NCI-H2196 treated with DMSO at 0.1 percent for 48 hours (cell line): ENCODE results near the gene PTPRC.

Experiments
- DNase-seq: peaks from one replicate; lab custom pipeline; 2025; ENCODE audit not compliant: unreplicated experiment; lab: John Stamatoyannopoulos, UW

PTPRC gene

DNA sequence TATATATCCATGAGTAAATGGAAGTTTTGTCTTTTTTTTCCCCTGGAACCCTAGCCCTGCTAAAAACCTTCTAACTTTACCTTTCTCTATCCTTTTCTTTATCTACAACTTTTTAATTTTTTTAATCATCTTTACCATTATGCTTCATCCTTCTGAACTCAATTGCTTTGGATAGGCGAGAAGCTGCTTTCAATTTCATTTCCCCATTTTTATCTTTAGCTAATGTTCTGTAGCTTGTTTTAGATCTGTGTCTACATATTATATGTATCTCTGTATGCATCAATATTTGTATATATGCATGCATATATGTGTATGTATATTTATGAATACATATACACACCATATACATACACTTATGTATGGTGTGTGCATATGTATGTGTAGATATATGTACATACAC is 57.4 kb downstream of the PTPRC start:
- no peak for DNase-seq

DNA sequence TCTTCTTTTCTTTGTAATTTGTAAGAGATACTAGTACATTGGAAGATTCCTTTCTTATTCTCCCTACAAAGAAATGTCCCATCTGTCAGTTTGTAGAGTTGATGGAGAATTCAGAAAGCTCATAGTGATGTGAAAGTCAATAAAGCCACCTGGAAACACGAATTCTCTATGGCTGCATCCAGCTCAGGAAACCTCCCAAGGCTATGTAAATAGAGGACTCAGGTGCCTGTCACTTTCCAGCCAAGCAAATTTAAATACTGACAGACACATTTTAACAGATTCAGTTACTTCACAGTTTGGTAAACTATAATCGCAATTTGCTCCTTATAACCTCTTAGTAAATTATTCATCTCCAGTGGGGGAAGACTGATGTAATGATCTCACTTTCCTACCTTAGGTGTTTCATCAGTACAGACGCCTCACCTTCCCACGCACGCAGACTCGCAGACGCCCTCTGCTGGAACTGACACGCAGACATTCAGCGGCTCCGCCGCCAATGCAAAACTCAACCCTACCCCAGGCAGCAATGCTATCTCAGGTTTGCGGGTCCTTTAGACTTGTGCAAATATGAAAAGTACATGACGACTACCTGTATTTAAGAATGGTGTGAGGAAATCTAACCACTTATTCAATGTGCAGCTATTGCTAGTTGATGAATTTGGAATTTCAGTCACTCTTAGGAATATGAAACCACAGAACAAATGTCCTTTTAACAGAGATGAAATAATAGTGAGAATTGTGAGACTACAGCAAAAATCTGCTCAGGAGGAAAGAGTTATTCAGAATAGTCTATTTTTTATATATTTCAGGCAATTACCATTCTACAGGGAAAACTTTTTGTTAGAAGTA is 60.6 kb downstream of the PTPRC start:
- no peak for DNase-seq

DNA sequence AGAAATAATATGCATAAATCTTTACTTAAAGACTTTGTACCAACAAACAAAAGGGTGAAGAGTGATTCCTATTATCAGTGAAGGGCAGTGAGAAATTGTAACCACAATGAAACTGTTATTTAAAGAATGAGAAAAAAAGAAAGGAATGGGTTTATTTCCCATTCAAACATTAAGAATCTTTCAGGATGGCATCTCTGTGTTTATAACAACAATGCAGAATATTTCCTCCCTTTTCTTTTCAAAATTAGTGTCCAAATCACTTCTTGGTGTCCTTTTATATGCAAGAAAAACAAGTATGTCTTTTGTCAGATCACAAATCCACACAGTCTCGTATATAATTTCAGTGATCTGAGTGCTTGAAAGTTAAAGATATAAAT is 61.2 kb downstream of the PTPRC start:
- DNase-seq: no peak

DNA sequence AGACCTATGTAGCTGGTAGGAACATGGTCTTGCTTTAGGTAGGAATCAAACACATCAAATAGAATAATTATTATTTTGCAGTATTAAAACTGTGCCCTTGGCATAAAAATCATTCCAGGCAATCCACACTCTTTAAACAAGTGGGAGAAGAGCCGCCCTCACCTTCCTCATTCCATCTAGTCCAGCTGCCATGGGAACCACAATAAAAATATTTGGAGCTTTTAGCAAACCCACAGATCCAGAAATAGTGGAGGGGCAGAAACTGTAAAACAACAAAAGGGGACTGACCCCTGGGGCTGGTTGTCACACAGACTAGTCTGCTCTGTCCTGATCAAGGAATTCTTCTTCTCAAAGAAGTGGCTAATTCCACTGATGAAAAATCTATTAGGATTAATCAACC is 61.6 kb downstream of the PTPRC start:
- no peak for DNase-seq

DNA sequence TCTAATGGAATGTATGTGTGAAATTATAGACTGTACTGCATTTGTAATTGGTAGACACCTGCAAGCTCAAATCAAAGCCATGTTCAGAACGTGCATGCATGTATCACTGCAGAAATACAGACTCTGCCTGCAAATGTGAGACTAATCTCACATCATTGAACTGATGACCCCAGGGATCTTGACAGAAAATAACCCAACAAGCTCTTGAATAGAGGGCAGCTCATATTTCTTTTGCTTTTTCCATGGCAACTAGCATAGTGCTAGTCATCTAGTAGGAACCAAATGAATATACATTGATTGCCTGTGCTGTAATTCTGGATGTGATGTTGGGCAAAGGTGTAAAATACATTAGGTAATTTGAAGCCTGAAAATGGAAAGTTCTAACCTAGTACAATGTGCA is 62.4 kb downstream of the PTPRC start:
- DNase-seq: no peak

DNA sequence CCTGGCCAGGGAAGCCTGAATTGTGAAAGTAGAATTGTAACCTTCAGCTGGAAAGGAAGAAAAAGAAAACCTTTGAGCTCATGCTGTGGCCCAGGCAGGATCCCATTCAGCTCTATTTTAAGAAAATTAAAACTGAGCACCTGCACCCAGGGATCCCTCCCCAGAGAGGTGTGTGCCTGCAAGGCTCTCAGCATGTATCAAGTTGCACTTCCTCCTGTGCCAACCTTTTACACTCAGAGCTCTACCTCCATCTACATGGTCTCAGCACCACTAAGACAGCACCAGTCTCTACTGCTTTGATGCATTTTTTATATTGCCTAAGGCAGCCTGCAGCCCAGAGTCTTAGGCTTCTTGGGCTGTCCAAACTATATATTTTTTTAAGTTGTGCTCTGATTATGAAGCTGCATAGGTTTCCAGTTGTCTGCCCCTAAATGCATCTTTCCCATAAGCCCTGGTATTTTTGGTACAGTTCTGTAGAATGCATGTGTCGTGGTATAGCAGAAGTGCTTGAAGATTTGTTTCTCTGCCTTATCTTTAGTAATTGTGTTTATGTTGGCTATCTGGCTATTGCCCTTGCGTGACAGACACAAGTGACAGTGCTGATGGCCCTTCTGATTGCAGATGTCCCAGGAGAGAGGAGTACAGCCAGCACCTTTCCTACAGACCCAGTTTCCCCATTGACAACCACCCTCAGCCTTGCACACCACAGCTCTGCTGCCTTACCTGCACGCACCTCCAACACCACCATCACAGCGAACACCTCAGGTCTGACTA is 63.1 kb downstream of the PTPRC start:
- DNase-seq: no peak

DNA sequence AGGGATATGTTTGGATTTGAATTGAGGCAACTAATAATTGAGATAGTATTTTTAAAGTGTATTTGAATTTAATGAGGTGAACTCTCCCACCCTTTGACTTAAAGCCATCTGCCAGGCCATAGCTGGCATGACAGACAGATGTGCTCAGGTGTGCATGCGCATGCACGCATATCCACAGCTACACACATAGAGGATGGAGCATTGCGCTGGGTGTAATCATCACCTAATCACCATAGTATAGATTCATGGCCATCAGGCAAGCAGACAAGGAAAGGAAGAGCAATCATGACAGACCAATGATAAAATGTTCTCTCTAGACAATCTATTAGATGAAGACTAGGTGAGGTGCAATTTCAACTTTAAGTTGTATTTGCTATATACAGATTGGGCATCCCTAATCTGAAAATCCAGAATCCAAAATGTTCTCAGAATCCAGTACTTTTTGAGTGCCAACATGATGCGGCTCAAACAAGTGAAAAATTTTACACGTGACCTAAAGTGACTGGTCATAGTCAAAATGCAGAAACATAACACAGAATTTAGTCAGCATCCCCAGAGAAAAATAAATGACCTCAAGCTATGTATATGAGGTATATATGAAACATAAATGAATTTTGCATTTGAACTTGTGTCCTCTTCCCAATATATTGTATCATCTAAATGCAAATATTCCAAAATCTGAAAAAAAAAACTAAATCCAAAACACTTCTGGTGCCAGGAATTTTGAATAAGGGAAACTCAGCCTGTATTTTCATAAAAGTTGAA is 70.1 kb downstream of the PTPRC start:
- DNase-seq: no peak

DNA sequence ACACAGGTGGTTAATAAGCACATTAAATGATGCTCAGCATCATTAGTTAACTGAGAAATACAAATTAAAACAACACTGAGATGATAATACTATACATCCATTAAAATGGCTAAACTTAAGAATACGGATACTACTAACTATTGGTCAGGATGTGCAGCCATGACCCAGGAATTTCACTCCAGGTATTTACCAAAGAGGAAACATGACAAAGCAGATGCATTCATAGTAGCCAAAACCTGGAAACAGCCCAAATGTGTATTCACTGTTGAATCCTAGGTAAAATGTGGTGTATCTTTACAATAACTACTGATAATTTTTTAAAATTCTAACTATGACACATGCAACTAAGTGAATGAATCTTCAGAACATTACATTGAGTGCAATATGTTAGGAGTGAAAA is 73.0 kb downstream of the PTPRC start:
- DNase-seq: no peak

DNA sequence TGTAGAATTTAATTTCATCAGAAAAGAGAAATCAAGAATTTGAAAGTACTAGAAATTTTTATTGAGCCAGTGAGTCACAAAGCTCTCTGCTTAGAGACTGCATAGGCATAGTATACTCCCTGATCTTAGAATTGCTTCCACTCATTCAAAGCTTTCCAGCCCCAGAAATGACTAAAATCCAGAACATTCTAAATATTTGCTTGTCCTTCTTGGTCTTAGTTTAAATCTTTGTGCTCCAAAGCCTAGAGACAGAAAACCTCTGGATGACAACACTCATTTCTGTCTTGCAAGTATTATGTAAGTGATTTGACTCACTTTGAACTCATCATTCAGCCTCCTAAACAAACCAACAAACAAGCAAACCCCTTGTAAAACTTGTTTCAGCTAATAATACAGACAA is 74.2 kb downstream of the PTPRC start:
- DNase-seq: no peak

DNA sequence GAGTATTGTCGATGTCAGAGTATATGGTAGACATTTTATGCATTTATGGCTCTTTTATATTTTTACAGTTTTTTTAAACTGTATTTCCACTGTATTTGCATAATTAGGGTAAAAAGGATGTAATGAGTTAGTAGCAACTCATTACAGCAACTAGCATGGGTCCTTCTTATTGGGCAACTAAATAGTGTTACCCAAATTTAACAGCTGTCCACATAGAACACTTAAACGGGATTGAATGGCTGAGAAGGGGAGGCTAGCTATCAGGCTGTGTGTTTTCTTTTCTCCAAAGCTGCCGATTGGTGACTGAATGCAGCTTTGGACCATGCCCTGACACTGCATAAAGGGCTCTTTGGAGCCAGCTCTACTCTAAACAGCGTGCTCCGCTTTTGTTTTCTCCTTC is 75.4 kb downstream of the PTPRC start:
- no peak for DNase-seq

DNA sequence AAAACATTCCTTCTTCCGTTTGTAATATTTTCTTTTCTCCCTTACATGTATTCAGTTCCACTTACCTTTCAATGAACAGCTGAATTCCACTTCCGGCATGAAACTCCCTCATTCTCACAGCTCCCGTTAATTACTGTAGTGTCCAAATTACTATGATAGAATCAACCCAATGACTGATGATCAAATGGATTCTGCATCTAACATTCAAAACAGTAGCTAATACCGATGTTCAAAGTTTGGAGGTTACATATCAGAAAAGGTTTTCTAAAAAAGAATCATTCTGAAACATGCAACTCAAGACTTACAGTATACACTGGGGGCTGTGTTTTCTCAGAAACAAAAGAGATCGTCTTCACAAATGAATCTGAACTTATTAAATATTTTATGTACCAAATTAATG is 77.2 kb downstream of the PTPRC start:
- DNase-seq: no peak

DNA sequence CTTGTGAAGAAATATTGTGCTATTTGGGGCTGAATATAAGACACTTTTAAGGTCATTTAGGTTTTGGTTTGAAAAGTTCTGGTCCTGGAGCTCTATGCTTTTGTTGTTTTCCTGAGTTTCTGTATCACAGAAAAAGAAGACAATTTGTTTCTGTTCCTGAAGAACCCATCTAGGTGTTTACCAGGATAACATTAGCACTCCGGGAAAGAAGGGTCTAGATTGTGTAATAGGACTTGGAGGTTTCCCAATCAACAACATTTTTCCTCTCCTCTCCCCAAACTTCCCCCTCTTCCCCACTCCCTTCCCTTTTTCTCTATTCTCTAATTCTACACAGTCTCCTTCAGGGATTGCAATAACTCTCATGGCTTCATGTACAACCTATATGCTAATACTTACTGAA is 78.7 kb downstream of the PTPRC start:
- DNase-seq: no peak

DNA sequence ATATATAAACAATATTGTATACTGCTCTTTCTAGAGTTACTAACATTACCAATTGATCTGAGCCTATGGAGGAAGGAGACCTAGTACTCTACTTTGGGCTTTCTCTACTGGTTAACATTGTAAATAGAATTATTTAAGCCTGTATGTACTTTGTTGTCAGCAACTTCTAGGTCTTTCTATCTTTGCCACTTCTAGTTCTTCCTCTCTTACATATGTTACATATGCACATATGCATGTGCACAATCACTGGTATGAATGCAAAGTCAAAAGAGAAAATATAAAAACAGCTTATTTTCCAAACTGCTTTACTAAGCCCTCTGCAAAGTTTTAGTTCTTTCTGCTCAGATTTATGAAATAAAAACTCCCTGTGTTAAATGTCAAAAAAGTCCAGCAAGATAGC is 84.3 kb downstream of the PTPRC start:
- DNase-seq: no peak

DNA sequence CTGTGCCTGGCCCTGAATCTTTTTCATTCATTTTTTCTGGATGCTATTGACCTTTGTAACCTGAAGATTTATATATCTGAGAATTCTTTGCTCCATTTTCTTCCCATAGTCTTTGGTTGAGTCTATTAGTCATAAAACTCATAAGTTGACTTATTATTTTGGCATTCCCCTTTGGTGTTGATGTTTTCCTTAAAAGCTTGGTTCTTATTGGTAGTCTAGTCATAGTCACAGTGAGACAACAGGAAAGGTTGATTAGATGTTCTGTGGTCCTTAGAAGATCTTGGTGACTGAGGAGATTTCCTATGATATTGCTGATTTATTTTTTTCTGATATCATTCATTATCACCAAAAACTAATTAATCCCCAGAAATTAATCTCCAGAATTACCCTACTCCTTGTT is 86.2 kb downstream of the PTPRC start:
- no peak for DNase-seq

DNA sequence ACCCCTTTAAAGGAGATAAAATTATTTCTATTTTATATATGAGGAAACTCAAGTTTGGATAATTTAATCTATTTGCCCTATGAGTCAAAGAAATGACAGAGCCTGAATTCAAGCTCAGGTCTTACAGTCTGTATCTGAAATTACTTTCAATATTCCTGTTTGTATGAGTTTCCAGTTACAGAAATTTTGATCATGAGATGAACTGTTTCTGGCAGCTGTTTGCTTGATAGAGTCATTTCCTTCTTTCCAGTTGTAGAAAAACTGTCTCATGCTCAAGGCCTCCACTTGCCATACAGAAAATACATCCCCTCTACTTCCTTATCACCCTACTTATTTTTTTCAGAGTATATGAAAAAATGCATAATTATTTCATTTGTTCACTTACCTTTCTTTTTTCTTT is 87.6 kb downstream of the PTPRC start:
- DNase-seq: no peak

DNA sequence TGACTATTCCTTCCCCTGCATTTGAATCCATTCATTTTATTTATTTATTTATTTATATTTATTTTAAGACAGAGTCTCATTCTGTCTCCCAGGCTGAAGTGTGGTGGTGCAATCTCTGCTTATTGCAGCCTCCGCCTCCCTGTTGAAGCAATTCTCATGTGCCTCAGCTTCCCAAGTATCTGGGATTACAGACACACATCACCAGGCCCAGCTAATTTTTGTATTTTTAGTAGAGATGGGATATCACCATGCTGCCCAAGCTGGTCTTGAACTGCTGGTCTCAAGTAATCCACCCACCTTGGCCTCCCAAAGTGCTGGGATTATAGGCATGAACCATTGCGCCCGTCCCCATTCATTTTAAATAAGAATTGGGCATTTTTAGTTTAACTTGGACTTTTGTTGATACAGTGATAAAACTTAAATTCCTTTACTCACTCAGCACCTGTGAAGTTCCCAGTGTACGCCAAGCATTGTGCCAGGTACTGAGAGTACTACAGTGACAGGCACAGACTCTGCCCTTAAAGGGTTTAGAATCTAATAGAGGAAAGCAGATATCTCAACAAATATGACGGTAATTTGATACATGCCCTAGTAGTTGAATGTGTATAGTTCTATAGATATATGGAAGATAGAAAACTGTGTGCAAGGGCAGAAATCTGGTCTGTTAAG is 90.5 kb downstream of the PTPRC start:
- DNase-seq: no peak

DNA sequence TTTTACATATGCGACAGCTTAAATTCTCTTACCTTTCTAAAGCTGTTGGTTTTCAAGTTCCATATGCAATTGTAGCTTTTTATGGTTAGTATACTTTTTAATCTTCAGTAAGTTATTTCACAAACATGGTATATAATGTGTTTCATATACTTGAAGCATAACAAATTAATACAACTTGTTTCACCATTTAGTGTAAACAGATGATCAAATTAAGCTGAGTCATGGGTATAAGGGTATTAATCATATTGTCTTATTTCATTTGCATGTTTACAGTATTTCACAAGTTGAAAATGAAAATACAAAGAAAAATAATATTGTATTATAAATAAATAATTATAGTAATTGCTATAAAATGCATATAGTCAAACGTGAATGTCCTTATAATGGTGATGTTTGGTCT is 92.1 kb downstream of the PTPRC start:
- DNase-seq: no peak

DNA sequence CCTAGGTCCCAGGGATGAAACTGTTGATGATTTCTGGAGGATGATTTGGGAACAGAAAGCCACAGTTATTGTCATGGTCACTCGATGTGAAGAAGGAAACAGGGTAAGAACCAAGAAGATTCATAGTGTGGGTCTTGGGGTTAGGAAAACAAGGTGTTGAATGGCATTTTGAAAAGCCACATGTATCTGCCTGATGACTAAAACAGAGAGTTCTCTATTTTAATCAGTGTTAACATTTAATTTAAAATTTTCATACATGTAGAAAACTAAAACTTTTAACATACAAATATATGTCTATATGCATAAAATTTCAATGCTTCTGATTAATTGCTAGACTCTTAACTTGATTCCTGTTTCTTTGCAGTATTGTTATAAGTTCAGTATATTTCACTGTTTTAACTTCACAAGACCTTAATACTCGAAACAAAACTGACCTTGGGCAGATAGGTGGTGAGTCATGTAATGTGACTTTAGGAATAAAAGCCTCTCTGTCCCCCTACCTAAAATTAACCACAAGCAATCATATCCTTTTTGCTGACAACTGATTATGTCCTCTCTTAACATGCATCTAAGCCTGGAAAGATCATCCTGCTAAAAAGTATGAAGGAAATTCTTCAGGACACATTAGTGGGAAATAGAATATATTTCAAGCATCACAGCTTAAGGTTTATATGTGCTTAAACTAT is 95.6 kb downstream of the PTPRC start:
- DNase-seq: no peak

DNA sequence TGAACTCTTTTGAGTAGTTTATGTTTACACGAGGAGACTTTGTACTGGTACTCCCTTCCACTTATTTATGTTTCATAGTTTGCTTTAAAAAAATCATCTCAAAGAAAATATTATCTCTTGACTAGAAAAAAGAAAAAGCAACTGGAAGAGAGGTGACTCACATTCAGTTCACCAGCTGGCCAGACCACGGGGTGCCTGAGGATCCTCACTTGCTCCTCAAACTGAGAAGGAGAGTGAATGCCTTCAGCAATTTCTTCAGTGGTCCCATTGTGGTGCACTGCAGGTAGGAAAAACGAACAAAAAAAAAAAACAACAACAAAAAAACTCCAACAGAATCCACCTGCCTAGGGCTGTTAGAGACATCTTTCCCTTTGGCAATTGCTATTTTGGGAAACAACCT is 102.9 kb downstream of the PTPRC start:
- no peak for DNase-seq

DNA sequence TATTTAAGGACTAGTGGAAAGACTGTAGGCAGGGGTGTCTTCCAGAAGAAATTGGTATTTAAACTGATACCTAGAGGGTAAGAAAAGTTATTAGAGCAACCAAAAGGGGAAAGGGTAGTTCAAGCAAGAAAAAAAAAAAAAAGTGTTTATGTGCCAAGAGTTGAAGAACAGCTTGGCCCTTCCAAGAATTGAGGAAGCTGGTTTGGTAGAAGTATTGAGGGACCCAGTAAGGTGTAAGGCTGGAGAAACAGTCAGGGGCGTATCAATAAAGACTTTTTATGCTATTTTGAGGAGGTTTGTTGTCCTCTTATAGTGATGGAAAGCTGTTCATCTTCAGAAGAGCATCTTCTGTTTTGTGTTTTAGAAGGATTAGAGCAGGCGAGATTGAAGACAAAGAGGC is 108.3 kb downstream of the PTPRC start:
- DNase-seq: no peak

DNA sequence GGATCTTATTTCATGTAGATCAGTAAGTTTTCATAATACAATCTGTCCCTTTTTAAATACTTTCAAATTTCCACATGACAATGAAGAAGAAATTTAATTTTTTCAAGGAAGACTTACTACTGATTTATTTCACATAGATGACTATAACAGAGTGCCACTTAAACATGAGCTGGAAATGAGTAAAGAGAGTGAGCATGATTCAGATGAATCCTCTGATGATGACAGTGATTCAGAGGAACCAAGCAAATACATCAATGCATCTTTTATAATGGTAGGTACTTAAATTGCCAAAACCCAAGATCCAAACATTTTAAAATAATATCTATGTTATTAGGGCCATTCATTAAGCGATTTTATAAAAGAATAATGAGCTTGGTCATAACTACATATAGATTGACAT is 110.4 kb downstream of the PTPRC start:
- no peak for DNase-seq
